Activated T-cell treated with anti-CD3 and anti-CD28 coated beads, Interleukin-2, amount 50 U/mL, for 1 hour (primary cell): Measurements from ENCODE around the gene SIGLEC6.

Experiments used
- DNase-seq: peaks from one replicate; pipeline ENCODE4 v3.0.0-alpha.2; 2020

Gene SIGLEC6

GRCh38 chr19:51531349-51532315 lies at the start of gene SIGLEC6:
TSS of gene SIGLEC6 (minus strand) at chr19:51531670. CDS start at chr19:51531648, 22 bp downstream.
- no peak for DNase-seq

GRCh38 chr19:51576850-51577249 lies 45.4 kb upstream of the SIGLEC6 start:
- DNase-seq: no peak

- no peak for DNase-seq
Measured at GRCh38 chr19:51573331-51573730, 41.9 kb upstream of the SIGLEC6 start.

- no peak for DNase-seq
Measured at GRCh38 chr19:51572908-51573307, 41.4 kb upstream of the SIGLEC6 start.

- DNase-seq: no peak
Measured at GRCh38 chr19:51572410-51572809, 40.9 kb upstream of the SIGLEC6 start.

GRCh38 chr19:51571599-51571998 lies 40.1 kb upstream of the SIGLEC6 start:
- no peak for DNase-seq

GRCh38 chr19:51570962-51571575 lies 39.6 kb upstream of the SIGLEC6 start, which contains the start of gene ZNF175:
TSS of gene ZNF175 (plus strand) at chr19:51571283. CDS start at chr19:51573330, 2,047 bp downstream.
- peak; percentile 88 for DNase-seq

GRCh38 chr19:51568456-51568855 lies 37.0 kb upstream of the SIGLEC6 start:
- no peak for DNase-seq

- no peak for DNase-seq
Measured at GRCh38 chr19:51567583-51567982, 36.1 kb upstream of the SIGLEC6 start.

- DNase-seq: no peak
Measured at GRCh38 chr19:51566489-51567100, 35.1 kb upstream of the SIGLEC6 start.

- DNase-seq: no peak
Measured at GRCh38 chr19:51565583-51565982, 34.1 kb upstream of the SIGLEC6 start.

- DNase-seq: no peak
Measured at GRCh38 chr19:51564791-51565190, 33.3 kb upstream of the SIGLEC6 start.

- no peak for DNase-seq
Measured at GRCh38 chr19:51560339-51560738, 28.9 kb upstream of the SIGLEC6 start.

- DNase-seq: no peak
Measured at GRCh38 chr19:51559240-51559639, 27.8 kb upstream of the SIGLEC6 start.

GRCh38 chr19:51552996-51553725 lies 21.7 kb upstream of the SIGLEC6 start:
- DNase-seq: peak; percentile 37

GRCh38 chr19:51552608-51552995 lies 21.1 kb upstream of the SIGLEC6 start:
- no peak for DNase-seq

GRCh38 chr19:51551673-51552432 lies 20.4 kb upstream of the SIGLEC6 start:
- no peak for DNase-seq

GRCh38 chr19:51550848-51551672 lies 19.6 kb upstream of the SIGLEC6 start:
- DNase-seq: no peak

GRCh38 chr19:51549533-51550324 lies 18.3 kb upstream of the SIGLEC6 start:
- DNase-seq: no peak

- DNase-seq: no peak
Measured at GRCh38 chr19:51548891-51549305, 17.4 kb upstream of the SIGLEC6 start.
